GM12878 (cell line): Measurements from ENCODE around the gene COL4A4. TPM values are rescaled to one million over a fixed set of nuclear protein-coding genes. Genes with fewer than 3 reads are reported as not detected.

Source experiments
- ATAC-seq: fragments of 200-7000 bp; cut with Tn5 transposase; 3 replicates; pipeline ENCODE4 v1.9.1; 2020; ENCODE audit warnings: mild to moderate bottlenecking, moderate library complexity
- BruUV-seq: library from RNA; stranded (reverse); fragments of 400-500 nt; replicated peaks from 2 replicates; lab custom pipeline; 2021; lab: Mats Ljungman, UMichigan
- CTCF ChIA-PET: fragments of 300-600 bp; sonication (Branson Sonifier 250); formaldehyde crosslinking; extraction: SDS; loops from one replicate; lab custom pipeline; 2021; ENCODE audit warnings: inconsistent platforms; lab: Yijun Ruan, JAX
- POLR2A ChIA-PET: fragments of 350-600 bp; formaldehyde crosslinking; extraction: SDS; loops from one replicate; lab custom pipeline; 2021; ENCODE audit warnings: inconsistent platforms; lab: Charles Lee
- RAD21 ChIA-PET: fragments of 300-600 bp; sonication (Branson Sonifier 250); formaldehyde crosslinking; loops from one replicate; lab custom pipeline; 2023; ENCODE audit warnings: antibody characterized with exemption; ENCODE audit not compliant: unreplicated experiment; lab: Charles Lee
- SMC1A ChIA-PET: fragments of 300-600 bp; sonication (Branson Sonifier 250); formaldehyde crosslinking; loops from one replicate; lab custom pipeline; 2023; ENCODE audit not compliant: unreplicated experiment, uncharacterized antibody; lab: Charles Lee
- DNase-seq: peaks from one replicate; pipeline ENCODE4 v3.0.0-alpha.2; 2011; ENCODE audit warnings: low read depth, low spot score
- FAIRE-seq: peaks from 3 replicates; lab custom pipeline; 2011; peaks lifted over from hg19 to GRCh38; lab: Jason Lieb, UNC
- H2AFZ ChIP-seq: 2 replicates; pipeline ENCODE4 v1.6.0; 2011; ENCODE audit warnings: low read depth, low read length, control low read depth; ENCODE audit not compliant: control insufficient read depth
- H3K27ac ChIP-seq: 2 replicates; pipeline ENCODE4 v1.5.1; 2011; ENCODE audit warnings: control low read depth; ENCODE audit not compliant: control insufficient read depth, insufficient read depth
- H3K27me3 ChIP-seq, 2 experiments: replicated peaks in 1 of 2; 2 replicates each; pipeline versions ENCODE4 v1.6.0 to v1.6.1; 2011; ENCODE audit warnings: low read length in 1 of 2; ENCODE audit not compliant: control insufficient read depth in 2 of 2, insufficient read depth in 2 of 2
- H3K36me3 ChIP-seq, 2 experiments: 2 replicates each; pipeline ENCODE4 v1.5.1; 2011; ENCODE audit warnings: low read length in 1 of 2; ENCODE audit not compliant: control insufficient read depth in 2 of 2, insufficient read depth in 2 of 2
- H3K4me1 ChIP-seq: 2 replicates; pipeline ENCODE4 v1.6.1; 2011; ENCODE audit warnings: mild to moderate bottlenecking, low read length, moderate library complexity, mixed read lengths; ENCODE audit not compliant: control insufficient read depth, insufficient read depth
- H3K4me2 ChIP-seq: 2 replicates; pipeline ENCODE4 v1.6.0; 2011; ENCODE audit warnings: control low read depth; ENCODE audit not compliant: control insufficient read depth, insufficient read depth
- H3K4me3 ChIP-seq: fragments of 200-600 bp; sonication (generic); 2 replicates; pipeline ENCODE4 v1.5.1; 2016
- H3K79me2 ChIP-seq: 2 replicates; pipeline ENCODE4 v1.6.0; 2011; ENCODE audit warnings: low read length; ENCODE audit not compliant: control insufficient read depth, insufficient read depth
- H3K9ac ChIP-seq: 2 replicates; pipeline ENCODE4 v1.8.0; 2011; ENCODE audit warnings: low read length, control low read depth, mixed read lengths; ENCODE audit not compliant: control insufficient read depth, insufficient read depth
- H3K9me3 ChIP-seq: replicated peaks from 3 replicates; pipeline ENCODE4 v1.5.1; 2011; ENCODE audit warnings: mild to moderate bottlenecking, low read length; ENCODE audit not compliant: control insufficient read depth, insufficient read depth
- H4K20me1 ChIP-seq: 2 replicates; pipeline ENCODE4 v1.6.0; 2011; ENCODE audit not compliant: control insufficient read depth, insufficient read depth
- ASH2L ChIP-seq: fragments of 300-600, 200-600 bp; sonication (generic); IDR thresholded peaks from 2 replicates; pipeline ENCODE4 v1.6.1; 2017; ENCODE audit warnings: low read depth, mild to moderate bottlenecking, borderline replicate concordance
- BRCA1 ChIP-seq: IDR thresholded peaks from 2 replicates; pipeline ENCODE4 v1.6.1; 2011; ENCODE audit warnings: low read depth, low read length, improper control_type of control experiment
- CBX5 ChIP-seq: sonication (generic); IDR thresholded peaks from 2 replicates; pipeline ENCODE4 v1.6.1; 2016; ENCODE audit warnings: low read depth, moderate library complexity, mild to moderate bottlenecking, inconsistent platforms
- CHD4 ChIP-seq: fragments of 200-600 bp; sonication (generic); IDR thresholded peaks from 2 replicates; pipeline ENCODE4 v1.6.1; 2016; ENCODE audit warnings: mild to moderate bottlenecking
- EED ChIP-seq: sonication (generic); IDR thresholded peaks from 2 replicates; pipeline ENCODE4 v1.6.1; 2016; ENCODE audit warnings: antibody characterized with exemption, low read depth
- JUNB ChIP-seq: IDR thresholded peaks from 2 replicates; pipeline ENCODE4 v1.6.1; 2016; ENCODE audit warnings: antibody characterized with exemption, mild to moderate bottlenecking
- KAT2A ChIP-seq: conservative IDR thresholded peaks from 2 replicates; pipeline ENCODE4 v1.6.1; 2011; ENCODE audit warnings: low read depth, low read length; ENCODE audit not compliant: control insufficient read depth
- KLF5 ChIP-seq: fragments of 450-650 bp; IDR thresholded peaks from 2 replicates; pipeline ENCODE4 v1.6.1; 2014; ENCODE audit warnings: mild to moderate bottlenecking; ENCODE audit not compliant: partially characterized antibody
- MYB ChIP-seq: fragments of 150-350 bp; IDR thresholded peaks from 2 replicates; pipeline ENCODE4 v1.6.1; 2014; ENCODE audit warnings: mild to moderate bottlenecking, low read depth, low read length, borderline replicate concordance
- MYC ChIP-seq: IDR thresholded peaks from 2 replicates; pipeline ENCODE4 v1.6.1; 2011; ENCODE audit warnings: mild to moderate bottlenecking, low read length, moderate library complexity, inconsistent platforms; ENCODE audit not compliant: insufficient read depth, insufficient replicate concordance, insufficient read length, severe bottlenecking
- NFXL1 ChIP-seq: fragments of 450-650 bp; IDR thresholded peaks from 2 replicates; pipeline ENCODE4 v1.6.1; 2017; ENCODE audit warnings: antibody characterized with exemption, mild to moderate bottlenecking, borderline replicate concordance
- POU2F2 ChIP-seq: IDR thresholded peaks from 3 replicates; pipeline ENCODE4 v1.6.1; 2011; ENCODE audit warnings: low read depth, mild to moderate bottlenecking, low read length, borderline replicate concordance
- RUNX3 ChIP-seq: IDR thresholded peaks from 2 replicates; pipeline ENCODE4 v1.6.1; 2012; ENCODE audit warnings: low read length, inconsistent platforms
- ZNF622 ChIP-seq: fragments of 450-650 bp; IDR thresholded peaks from 2 replicates; pipeline ENCODE4 v1.6.1; 2017; ENCODE audit warnings: mild to moderate bottlenecking, inconsistent platforms
- in situ Hi-C: fragments of 300-500 bp; cut with MboI; formaldehyde crosslinking; loops from 9 replicates; pipeline ENCODE4 v1.14.3; 2018; ENCODE audit warnings: mixed read lengths
- intact Hi-C: fragments of 100-400 bp; cut with micrococcal nuclease; formaldehyde crosslinking; loops from one replicate; pipeline ENCODE4 v1.14.2; 2022; ENCODE audit not compliant: unreplicated experiment
- polyA plus RNA-seq, 11 experiments: library from polyadenylated mRNA; depleted of rRNA in 4 of 11; unstranded in 6 of 11; stranded (reverse) in 5 of 11; fragments of >200 nt; fragmentation: Nextera tagmentation in 4 of 11; fragmentation: Illumina TruSeq in 1 of 11; extraction: Ambion mirVana in 4 of 11; extraction: Trizol in 1 of 11; gene quantifications; 1 replicate in 1 of 11; 2 replicates in 10 of 11; pipeline versions ENCODE4 v1.2.1 to v1.2.3, GENCODE V29; 2011 to 2016; ENCODE audit warnings: inconsistent platforms in 2 of 11, missing spikeins in 2 of 11, low read depth in 1 of 11
- total RNA-seq, 4 experiments: library from RNA; depleted of rRNA in 3 of 4; stranded (reverse); fragments of >200 nt in 3 of 4; fragmentation: Illumina TruSeq in 1 of 4; extraction: Trizol in 1 of 4; gene quantifications; 2 replicates each; pipeline versions ENCODE4 v1.2.1 to v1.2.3, GENCODE V29; 2013 to 2021
- TF ChIP-seq, protein P1 (sequence below): IDR thresholded peaks from 2 replicates; pipeline ENCODE4 v1.6.1; 2012; ENCODE audit warnings: low read depth, low read length, improper control_type of control experiment
- TF ChIP-seq, protein P2 (sequence below): IDR thresholded peaks from 2 replicates; pipeline ENCODE4 v1.6.1; 2011; ENCODE audit warnings: borderline replicate concordance, low read depth, mild to moderate bottlenecking, moderate library complexity, low read length; ENCODE audit not compliant: insufficient read depth, poor library complexity, severe bottlenecking
- TF ChIP-seq, protein P3 (sequence below): IDR thresholded peaks from 2 replicates; pipeline ENCODE4 v1.6.1; 2012; ENCODE audit warnings: low read depth, low read length, improper control_type of control experiment

The COL4A4 gene
- total and polyA plus RNA-seq, 10 of the 15 experiments (the other 5 are each of a cell fraction or from before 2014, with no cell fraction given), result 0.19 to 4.0 (median 2.1) TPM

- no peak overlapping the region for H2AFZ ChIP-seq
- DNase-seq, result no peak
- ChIA-PET CTCF (no interaction called here), RAD21 (no interaction called here), POLR2A (no interaction called here), SMC1A (no interaction called here)
- H3K9ac ChIP-seq, result no peak overlapping the region
- H3K27me3 ChIP-seq, result peaks cover 0 to 2% of the 10 kb centered on the region in 2 experiments; a peak in 2 of 4 replicates
- H3K9me3 ChIP-seq, result no peaks in the 10 kb centered on the region; the same call in 2 of the 3 replicates
- H3K79me2 ChIP-seq, result peaks cover 2% of the 10 kb centered on the region
- in situ Hi-C loops (no loop called here), intact Hi-C loops (no loop called here)
- H3K36me3 ChIP-seq, result no peaks in the 10 kb centered on the region
- BruUV-seq, result no TSS peak
- no peaks in the 10 kb centered on the region for H3K4me1 ChIP-seq
- no peak for ATAC-seq
- no peaks in the 10 kb centered on the region for H4K20me1 ChIP-seq
- FAIRE-seq, result no peak
- no peak overlapping the region for H3K27ac ChIP-seq
- no peak overlapping the region for H3K4me3 ChIP-seq
- H3K4me2 ChIP-seq, result no peak overlapping the region
- TF ChIP-seq KLF5, result no peak
- no peak for TF ChIP-seq MYC
- no peak for TF ChIP-seq CHD4
- TF ChIP-seq KAT2A, result no peak
- no peak for TF ChIP-seq CBX5
- TF ChIP-seq MYB, result no peak
- TF ChIP-seq ZNF622, result no peak
- no peak for TF ChIP-seq POU2F2
- TF ChIP-seq BRCA1, result no peak
- TF ChIP-seq JUNB, result no peak
- TF ChIP-seq NFXL1, result no peak
- TF ChIP-seq, protein P1, sequence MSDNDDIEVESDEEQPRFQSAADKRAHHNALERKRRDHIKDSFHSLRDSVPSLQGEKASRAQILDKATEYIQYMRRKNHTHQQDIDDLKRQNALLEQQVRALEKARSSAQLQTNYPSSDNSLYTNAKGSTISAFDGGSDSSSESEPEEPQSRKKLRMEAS, result no peak
- TF ChIP-seq RUNX3, result no peak
- TF ChIP-seq, protein P2, sequence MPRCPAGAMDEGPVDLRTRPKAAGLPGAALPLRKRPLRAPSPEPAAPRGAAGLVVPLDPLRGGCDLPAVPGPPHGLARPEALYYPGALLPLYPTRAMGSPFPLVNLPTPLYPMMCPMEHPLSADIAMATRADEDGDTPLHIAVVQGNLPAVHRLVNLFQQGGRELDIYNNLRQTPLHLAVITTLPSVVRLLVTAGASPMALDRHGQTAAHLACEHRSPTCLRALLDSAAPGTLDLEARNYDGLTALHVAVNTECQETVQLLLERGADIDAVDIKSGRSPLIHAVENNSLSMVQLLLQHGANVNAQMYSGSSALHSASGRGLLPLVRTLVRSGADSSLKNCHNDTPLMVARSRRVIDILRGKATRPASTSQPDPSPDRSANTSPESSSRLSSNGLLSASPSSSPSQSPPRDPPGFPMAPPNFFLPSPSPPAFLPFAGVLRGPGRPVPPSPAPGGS, result no peak
- TF ChIP-seq, protein P3, sequence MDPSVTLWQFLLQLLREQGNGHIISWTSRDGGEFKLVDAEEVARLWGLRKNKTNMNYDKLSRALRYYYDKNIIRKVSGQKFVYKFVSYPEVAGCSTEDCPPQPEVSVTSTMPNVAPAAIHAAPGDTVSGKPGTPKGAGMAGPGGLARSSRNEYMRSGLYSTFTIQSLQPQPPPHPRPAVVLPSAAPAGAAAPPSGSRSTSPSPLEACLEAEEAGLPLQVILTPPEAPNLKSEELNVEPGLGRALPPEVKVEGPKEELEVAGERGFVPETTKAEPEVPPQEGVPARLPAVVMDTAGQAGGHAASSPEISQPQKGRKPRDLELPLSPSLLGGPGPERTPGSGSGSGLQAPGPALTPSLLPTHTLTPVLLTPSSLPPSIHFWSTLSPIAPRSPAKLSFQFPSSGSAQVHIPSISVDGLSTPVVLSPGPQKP, result no peak
- TF ChIP-seq ASH2L, result no peak
- TF ChIP-seq EED, result no peak
These were observed 2.1 kb downstream of the COL4A4 start for GRCh38 chr2:227161947-227162346.
